Subcutaneous adipose tissue (tissue), 4 donors: ENCODE measurements around the gene MLLT6. TPM values are rescaled to one million over a fixed set of nuclear protein-coding genes. Genes with fewer than 3 reads are reported as not detected.

Experiments used
- total RNA-seq, 4 donors: library from RNA; depleted of rRNA; stranded (reverse); fragments of >200 nt; gene quantifications; one replicate each; pipeline ENCODE4 v1.1.0, GENCODE V29; 2016
- TF ChIP-seq, protein P1 (sequence below): fragments of 450-650 bp; IDR thresholded peaks from one replicate; pipeline ENCODE4 v1.5.1; 2016; ENCODE audit warnings: low read depth, mild to moderate bottlenecking, control low read depth, antibody characterized with exemption, moderate library complexity

The MLLT6 gene
- total RNA-seq, 4 donors from 2014 or later, result 25.2 to 95.1 (median 37.1) TPM

- TF ChIP-seq, protein P1, sequence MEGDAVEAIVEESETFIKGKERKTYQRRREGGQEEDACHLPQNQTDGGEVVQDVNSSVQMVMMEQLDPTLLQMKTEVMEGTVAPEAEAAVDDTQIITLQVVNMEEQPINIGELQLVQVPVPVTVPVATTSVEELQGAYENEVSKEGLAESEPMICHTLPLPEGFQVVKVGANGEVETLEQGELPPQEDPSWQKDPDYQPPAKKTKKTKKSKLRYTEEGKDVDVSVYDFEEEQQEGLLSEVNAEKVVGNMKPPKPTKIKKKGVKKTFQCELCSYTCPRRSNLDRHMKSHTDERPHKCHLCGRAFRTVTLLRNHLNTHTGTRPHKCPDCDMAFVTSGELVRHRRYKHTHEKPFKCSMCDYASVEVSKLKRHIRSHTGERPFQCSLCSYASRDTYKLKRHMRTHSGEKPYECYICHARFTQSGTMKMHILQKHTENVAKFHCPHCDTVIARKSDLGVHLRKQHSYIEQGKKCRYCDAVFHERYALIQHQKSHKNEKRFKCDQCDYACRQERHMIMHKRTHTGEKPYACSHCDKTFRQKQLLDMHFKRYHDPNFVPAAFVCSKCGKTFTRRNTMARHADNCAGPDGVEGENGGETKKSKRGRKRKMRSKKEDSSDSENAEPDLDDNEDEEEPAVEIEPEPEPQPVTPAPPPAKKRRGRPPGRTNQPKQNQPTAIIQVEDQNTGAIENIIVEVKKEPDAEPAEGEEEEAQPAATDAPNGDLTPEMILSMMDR, result no peak
Observed at GRCh38 chr17:38749223-38750043, 44.4 kb downstream of the MLLT6 start.

DNA sequence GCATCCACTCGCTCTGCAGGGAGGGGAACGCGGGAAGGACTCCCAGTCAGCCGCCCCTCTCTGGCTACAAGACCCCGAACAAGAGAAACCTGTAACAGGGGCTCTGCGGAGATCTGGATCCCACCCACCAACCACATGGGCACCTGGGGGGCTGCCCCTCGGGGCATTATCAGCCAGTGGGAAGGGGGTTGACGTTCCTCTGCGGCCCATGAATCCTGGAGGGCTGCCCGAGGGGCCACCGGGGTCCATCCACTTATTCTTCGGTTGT lies 44.9 kb downstream of the MLLT6 start:
- TF ChIP-seq, protein P1, result no peak

DNA sequence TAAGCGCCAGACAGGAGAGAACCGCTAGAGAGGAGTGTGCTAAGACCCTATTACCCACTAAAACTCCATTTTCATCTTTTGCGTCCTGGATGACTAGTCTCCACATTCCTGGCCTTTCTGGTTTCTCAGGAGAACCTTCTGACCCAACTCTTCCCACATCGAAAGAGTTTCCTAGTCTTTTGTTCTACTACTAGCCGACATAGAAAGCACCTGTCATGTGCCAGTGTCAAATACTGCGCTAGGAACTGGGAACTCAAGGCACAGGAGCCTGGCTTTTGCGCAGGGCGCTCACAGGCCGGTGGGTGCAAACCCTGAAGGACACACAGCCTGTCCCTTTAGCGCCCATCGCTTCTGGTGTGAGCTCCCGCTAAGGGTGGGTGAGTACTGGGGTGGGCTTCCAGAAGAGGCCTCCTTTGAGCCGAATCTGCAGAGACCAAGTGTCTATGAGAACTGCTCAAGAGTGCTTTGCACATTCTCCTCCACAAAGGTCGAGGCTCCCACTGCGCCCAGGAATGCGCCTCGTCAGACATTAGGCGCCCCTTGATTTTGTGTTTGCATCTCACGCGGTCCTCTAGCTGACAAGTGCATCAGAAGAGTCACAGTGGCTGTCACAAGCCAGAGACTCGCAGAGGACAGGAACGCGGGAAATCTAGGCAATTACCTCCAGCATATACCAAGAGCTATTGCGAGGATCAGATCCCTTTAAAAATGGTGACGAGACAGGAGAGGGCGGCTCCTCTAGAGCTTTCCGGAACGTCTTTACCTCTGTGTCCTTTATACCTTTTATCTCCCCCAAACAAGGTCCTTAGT lies 45.4 kb downstream of the MLLT6 start:
- TF ChIP-seq, protein P1, result no peak

GRCh38 chr17:38751144-38751807 lies 46.2 kb downstream of the MLLT6 start:
- TF ChIP-seq, protein P1, result no peak

- TF ChIP-seq, protein P1, result no peak
Observed at GRCh38 chr17:38751808-38752307, 46.8 kb downstream of the MLLT6 start.

DNA sequence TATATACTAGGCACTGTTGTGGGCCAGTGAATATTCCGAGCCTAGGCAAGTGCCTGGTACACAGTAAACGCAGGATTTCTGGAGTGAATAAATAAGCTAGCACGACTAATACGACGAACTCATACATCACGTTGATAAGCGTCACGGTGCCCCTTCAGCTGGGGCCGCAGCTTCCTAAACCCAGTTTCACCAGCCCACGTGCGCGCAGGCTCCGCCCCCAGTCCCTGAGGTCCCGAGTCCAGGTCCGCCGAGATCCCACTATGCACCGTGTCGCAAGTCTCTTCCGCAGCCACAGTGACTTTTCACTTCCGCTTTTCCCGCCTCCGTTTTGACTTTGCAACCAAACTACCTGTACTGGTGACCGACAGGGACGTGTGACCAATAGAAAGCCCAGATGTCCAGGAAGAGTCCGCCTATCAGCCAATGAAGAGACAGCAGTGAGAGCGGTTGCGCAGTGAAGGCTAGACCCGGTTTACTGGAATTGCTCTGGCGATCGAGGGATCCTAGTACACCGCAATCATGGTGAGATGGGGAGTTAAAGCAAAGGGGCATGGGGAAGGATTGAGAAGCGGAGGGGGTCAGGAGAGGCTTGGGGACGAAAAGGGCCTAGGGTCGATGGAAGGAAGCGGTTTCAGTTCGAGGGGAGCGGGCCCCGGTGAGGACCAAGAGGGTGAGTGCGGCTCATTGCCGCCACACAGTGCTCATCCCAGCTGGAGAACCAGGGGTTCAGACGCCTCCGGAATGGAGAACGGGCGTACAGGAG lies 47.4 kb downstream of the MLLT6 start, which contains the start of gene PSMB3:
TSS of gene PSMB3 (plus strand) at position 434 of the 763 bp plus-strand sequence. CDS start at position 520, 86 bp downstream.
- TF ChIP-seq, protein P1, result no peak
